Amniotic stem cell (primary cell): ENCODE results near the gene CTU2.
A peak's percentile ranks its signal among the peaks of the same experiment; 100 is the strongest.

Experiments
- DNase-seq: peaks from one replicate; lab custom pipeline; 2025; lab: John Stamatoyannopoulos, UW

CTU2 gene

GRCh38 chr16:88681709-88682451 lies 24.4 kb upstream of the CTU2 start:
- DNase-seq = no peak

DNA sequence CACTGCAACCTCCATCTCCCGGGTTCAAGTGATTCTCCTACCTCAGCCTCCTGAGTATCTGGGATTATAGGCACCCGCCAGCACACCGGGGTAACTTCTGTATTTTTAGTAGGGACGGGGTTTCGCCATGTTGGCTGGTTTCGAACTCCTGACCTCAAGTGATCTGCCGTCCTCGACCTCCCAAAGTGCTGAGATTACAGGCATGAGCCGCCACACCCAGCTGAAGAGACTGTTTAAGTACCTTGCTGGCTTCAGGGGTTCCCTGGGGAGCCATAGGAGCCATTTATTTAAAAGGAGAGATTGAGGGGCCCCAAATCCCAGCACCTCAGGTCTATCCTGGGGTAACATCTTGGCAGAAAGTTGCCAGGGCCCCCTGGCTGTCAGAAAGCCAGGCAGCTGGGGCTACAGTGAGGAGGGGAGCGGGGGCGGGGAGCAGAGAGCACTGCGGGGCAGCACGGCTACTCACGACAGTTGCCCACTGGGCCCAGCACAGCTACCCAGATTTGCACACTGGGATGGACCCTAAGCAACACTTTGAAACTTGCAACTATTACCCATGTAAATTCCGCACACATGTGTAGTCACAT lies 21.6 kb upstream of the CTU2 start:
- no peak for DNase-seq

- DNase-seq = peak; percentile 69
These were observed 20.9 kb upstream of the CTU2 start for GRCh38 chr16:88685156-88686061.

DNA sequence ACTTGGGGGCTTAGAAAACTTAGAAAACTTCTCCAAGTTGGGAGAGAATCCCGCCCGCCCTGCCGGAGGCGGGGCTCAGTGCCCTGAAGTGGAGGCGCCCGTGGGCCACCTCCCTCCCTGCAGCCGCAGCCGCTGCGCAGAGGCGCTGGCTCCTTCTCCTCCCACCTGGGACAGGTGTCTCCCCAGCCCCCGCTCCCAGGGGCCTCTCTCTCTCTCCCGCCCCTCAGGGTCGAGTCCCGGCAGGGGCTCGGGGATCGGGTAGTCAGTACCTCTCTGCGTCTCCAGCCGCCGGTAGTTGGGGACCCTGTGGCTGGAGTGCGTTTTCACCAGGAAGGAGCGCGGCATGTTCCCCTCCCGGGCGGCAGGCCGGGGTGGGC lies 20.3 kb upstream of the CTU2 start:
- DNase-seq = no peak

DNA sequence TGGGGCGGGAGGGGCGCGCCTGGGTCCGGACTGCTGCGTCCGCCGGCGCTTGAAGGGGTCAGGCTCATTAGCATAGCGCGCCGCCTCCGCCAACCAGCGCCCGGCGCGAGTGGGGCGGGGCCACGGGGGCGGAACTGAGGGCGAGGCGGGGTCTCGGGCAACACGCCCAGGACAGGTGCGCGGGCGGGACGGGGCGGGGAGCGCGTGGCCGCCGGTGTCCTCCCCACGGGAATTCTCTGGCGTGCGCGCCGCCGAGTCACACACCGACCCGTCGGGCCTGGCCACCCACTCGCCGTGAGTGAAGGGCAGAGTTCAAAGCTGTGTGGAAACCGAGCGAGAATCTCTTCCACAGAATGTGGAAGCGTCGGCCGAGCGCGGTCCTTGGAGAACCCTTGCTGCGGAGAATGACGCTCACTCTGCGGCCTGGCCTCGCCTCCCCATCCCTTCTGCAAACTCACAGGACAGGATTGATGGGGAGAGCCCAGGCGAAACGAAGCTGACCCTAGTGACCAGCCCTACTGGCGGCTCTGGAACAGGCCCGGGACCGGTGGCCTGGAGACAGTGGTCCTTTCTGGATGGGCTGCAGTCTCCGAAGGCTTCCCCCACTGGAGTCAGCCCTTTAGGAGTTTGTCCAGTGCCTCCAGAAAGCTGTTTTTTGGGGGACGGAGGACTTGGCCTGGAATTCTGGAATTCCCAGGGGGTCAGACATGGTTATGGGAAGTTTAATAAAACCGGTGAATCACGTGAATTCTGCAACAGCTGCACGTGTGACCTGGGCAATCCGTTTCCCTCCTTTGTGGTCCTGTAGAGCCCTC lies 19.7 kb upstream of the CTU2 start, which contains the start of gene SNAI3:
SNAI3 (minus strand) TSS at position 69 of the 815 bp plus-strand sequence. CDS start 101 bp downstream, outside the sequence.
- no peak for DNase-seq

DNA sequence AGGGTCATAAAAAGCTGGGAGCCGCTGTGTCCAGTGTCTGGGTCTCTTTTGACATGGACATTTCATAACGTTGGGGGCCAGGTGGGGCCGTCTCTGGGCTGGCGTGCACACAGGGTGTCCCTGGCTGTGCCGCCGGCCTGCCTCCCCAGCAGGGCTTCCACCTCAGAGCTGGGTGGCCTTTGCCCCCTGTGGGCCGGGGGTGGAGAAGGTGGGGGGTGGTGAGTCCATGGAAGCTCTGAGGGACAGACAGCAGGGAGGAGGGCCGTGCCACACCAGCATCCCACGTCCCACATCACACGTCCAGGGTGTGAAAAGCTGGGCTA lies 19.1 kb upstream of the CTU2 start:
- DNase-seq = no peak

DNA sequence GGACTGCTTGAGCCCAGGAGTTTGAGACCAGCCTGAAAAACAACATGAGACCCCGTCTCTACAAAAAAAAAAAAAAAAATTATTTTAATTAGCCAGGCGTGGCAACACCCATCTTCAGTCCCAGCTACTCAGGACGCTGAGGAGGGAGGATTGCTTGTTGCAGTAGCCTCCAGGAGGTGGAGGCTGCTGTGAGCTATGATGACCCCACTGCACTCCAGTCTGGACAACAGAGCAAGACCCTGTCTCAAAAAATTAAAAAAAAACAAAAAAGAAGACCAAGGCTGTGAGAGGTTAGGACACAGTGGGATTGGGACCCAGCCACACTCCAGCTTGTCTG lies 18.7 kb upstream of the CTU2 start:
- DNase-seq = no peak

DNA sequence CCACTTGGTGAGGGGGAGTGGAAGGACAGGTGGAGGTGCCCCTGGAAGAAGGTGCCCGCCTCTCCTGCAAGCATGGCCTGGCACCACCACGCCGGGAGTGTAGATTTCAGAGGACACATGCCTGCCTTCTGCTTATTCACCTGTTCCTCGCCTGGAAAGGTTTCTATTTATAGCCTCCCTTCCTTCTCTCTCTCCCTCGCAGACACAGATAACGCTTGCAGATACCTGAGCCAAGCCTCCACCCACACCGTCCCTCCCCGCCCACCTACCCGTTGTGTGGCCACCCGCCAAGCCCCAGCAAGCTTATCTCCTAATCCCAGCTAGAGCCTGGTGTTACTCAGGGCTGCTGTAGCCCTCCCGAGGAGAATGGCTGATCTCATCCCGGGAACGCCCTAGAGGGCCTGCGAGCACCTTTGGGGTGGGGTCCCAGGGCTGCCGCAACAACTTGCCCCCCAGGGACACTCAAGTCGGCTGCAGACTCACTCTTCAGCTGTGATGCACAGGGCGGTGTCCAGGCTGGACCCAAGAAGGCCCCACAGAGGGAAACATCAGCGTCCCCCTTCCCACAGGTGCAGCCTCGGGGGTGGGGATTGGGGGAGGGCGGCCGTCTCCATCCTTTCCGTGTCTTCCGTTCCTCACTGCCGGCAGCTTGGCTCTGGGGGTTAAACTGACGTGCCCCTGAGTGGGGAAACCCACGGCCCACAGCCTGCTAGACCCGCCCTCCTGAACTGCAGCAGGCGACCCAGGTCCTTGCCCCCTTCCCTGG lies 18.1 kb upstream of the CTU2 start:
- DNase-seq = no peak

- DNase-seq = no peak
These were observed 15.8 kb upstream of the CTU2 start for GRCh38 chr16:88690341-88691128.

GRCh38 chr16:88691129-88691813 lies 15.0 kb upstream of the CTU2 start:
- DNase-seq = no peak

DNA sequence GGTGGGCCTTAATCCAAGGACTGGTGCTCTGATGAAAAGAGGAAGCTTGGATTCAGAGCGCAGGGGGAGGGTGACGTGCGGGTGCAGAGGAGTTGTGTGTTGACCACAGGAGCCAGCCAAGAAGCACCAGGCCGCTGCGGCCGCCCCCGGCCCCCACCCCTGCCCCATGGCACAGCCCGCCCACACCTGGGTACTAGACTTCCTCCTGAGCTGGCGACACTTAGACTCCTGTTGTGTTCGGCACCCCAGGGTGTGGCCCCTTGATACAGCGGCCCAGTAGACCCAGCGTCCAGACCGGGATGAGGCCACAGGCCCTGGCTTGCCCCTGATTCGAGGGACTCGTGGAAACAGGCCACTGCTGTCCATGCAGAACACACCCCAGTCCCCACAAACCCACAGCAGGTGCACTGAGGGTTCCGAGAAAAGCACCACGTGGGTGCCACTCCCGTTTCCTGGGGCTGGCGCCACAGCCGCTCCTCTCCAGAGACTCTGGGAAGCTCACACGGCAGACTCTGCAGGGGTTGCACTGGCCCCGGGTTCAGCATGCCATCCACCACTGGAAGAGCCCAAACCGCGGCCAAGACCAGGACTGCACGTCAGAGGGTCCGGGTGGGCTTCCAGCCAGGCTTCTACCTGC lies 14.3 kb upstream of the CTU2 start:
- DNase-seq = no peak

GRCh38 chr16:88692861-88693260 lies 13.4 kb upstream of the CTU2 start:
- no peak for DNase-seq

DNA sequence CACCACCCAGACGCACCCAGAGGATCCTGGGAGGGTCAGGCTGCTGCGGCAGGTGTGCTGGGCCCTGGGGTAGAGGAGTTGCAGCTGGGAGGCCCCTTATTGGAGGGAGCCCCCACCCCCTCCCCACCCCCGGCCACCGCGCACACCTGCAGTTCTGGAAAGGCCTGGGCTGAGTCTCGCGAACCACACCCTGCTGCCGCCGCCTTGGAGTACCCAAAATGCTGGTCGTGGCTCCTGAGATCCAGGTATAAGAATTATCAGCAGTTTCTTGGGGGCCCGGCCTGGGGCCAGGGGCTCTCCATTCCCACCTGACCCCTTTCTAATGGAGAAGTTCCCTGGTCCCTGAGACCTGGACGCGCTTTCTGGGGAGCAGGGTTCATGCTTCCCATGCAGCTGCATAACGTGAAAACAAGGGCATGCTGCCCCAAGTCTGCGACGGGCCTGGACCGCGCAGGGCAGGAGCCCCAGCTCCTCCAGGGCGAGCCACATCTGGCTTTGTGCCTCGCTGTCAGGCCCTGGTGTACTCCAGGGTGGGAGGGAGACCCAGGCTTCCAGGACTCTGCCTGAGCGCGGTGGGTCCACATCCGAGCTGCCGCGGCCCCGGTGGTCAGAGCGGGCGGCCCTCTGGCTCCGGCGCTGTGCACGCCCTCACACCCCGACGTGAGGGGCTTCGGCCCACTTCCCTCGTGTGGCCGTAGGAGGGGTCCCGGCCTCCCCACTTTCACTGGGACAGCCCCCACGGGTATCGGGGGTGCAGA lies 12.7 kb upstream of the CTU2 start:
- DNase-seq = no peak

- DNase-seq = no peak
These were observed 11.8 kb upstream of the CTU2 start for GRCh38 chr16:88694221-88695087.

- no peak for DNase-seq
These were observed 11.1 kb upstream of the CTU2 start for GRCh38 chr16:88695218-88695617.

DNA sequence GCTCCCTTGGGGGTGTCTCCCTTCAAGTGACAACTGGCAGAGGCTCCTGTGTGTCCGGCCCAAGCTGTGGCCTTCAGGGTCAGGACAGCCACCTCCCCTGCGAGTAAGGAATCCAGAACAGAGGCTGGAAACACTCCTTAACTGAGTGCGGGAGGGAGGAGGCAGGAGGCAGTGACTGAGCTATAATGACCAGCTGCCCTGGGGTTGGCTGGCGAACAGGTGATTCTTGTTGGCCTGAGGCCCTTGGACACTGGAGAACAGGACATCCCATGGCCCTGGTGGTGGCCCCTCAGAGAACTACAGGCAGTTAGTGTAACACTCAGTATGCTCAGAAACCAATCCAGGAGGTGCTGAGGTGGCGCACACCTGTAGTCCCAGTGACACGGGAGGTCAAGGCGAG lies 10.6 kb upstream of the CTU2 start:
- no peak for DNase-seq

- no peak for DNase-seq
These were observed 9.9 kb upstream of the CTU2 start for GRCh38 chr16:88696441-88696840.
